NCI-H460 (cell line): ENCODE measurements around the gene WDR70. TPM values are rescaled to one million over a fixed set of nuclear protein-coding genes. Genes with fewer than 3 reads are reported as not detected.
"Not testable (repeated sequence)": the region's sequence is repeated elsewhere in the genome, so short reads cannot be mapped to it uniquely, and the experiment has no call there.

Source experiments
- DNase-seq: peaks from one replicate; pipeline ENCODE4 v3.0.0-alpha.2; 2016; ENCODE audit warnings: low read depth; ENCODE audit errors: extremely low read depth
- total RNA-seq: library from RNA; depleted of rRNA; stranded (reverse); fragments of >200 nt; shearing (Covaris generic); gene quantifications from 2 replicates; pipeline ENCODE4 v1.2.3, GENCODE V29; 2014

The WDR70 gene
- total RNA-seq, 1 experiment from 2014 or later, result 22.8 TPM

- DNase-seq, result no peak
Measured at GRCh38 chr5:37567566-37567965, 188.4 kb downstream of the WDR70 start.

- DNase-seq, result no peak
Measured at GRCh38 chr5:37568018-37568753, 189.1 kb downstream of the WDR70 start.

GRCh38 chr5:37568893-37569292 lies 189.8 kb downstream of the WDR70 start:
- no peak for DNase-seq

GRCh38 chr5:37569466-37569865 lies 190.3 kb downstream of the WDR70 start:
- no peak for DNase-seq

GRCh38 chr5:37570597-37570996 lies 191.5 kb downstream of the WDR70 start:
- no peak for DNase-seq

GRCh38 chr5:37571985-37572384 lies 192.9 kb downstream of the WDR70 start:
- DNase-seq, result no peak

- DNase-seq, result no peak
Measured at GRCh38 chr5:37575541-37576489, 196.7 kb downstream of the WDR70 start.

GRCh38 chr5:37576552-37576951 lies 197.4 kb downstream of the WDR70 start:
- no peak for DNase-seq

GRCh38 chr5:37578176-37578575 lies 199.1 kb downstream of the WDR70 start:
- DNase-seq, result no peak

GRCh38 chr5:37580106-37580505 lies 201.0 kb downstream of the WDR70 start:
- no peak for DNase-seq

- no peak for DNase-seq
Measured at GRCh38 chr5:37582202-37582601, 203.1 kb downstream of the WDR70 start.

GRCh38 chr5:37593292-37593691 lies 214.2 kb downstream of the WDR70 start:
- not testable (repeated sequence) for DNase-seq

- DNase-seq, result not testable (repeated sequence)
Measured at GRCh38 chr5:37594864-37595263, 215.7 kb downstream of the WDR70 start.

- DNase-seq, result no peak
Measured at GRCh38 chr5:37598733-37599132, 219.6 kb downstream of the WDR70 start.

GRCh38 chr5:37601163-37601562 lies 222.0 kb downstream of the WDR70 start:
- no peak for DNase-seq

- no peak for DNase-seq
Measured at GRCh38 chr5:37603072-37603471, 224.0 kb downstream of the WDR70 start.

GRCh38 chr5:37604290-37604689 lies 225.2 kb downstream of the WDR70 start:
- no peak for DNase-seq

GRCh38 chr5:37606148-37606547 lies 227.0 kb downstream of the WDR70 start:
- no peak for DNase-seq

GRCh38 chr5:37606632-37607248 lies 227.6 kb downstream of the WDR70 start:
- DNase-seq, result no peak

- DNase-seq, result no peak
Measured at GRCh38 chr5:37615184-37615583, 236.1 kb downstream of the WDR70 start.

- no peak for DNase-seq
Measured at GRCh38 chr5:37619353-37619752, 240.2 kb downstream of the WDR70 start.
